NT2/D1 (cell line): ENCODE results near the gene SMG6.

Experiments used
- DNase-seq: peaks from one replicate; pipeline ENCODE4 v3.0.0-alpha.2; 2011; ENCODE audit warnings: low read depth, low spot score
- H3K27me3 ChIP-seq: 2 replicates; pipeline ENCODE4 v1.6.0; 2011; ENCODE audit warnings: mild to moderate bottlenecking; ENCODE audit not compliant: insufficient read length, insufficient read depth
- H3K36me3 ChIP-seq: 2 replicates; pipeline ENCODE4 v1.6.1; 2011; ENCODE audit warnings: mild to moderate bottlenecking, low read length, mixed read lengths; ENCODE audit not compliant: insufficient read depth, insufficient read length
- H3K4me1 ChIP-seq: 2 replicates; pipeline ENCODE4 v1.5.1; 2011; ENCODE audit not compliant: insufficient read depth, insufficient read length
- H3K4me3 ChIP-seq: 2 replicates; pipeline ENCODE4 v1.5.1; 2011; ENCODE audit warnings: low read depth; ENCODE audit not compliant: insufficient read length
- H3K9ac ChIP-seq: 2 replicates; pipeline ENCODE4 v1.6.0; 2011; ENCODE audit warnings: low read depth; ENCODE audit not compliant: insufficient read length
- H3K9me3 ChIP-seq: 2 replicates; pipeline ENCODE4 v1.5.1; 2011; ENCODE audit warnings: mild to moderate bottlenecking, low read length; ENCODE audit not compliant: insufficient read depth
- SUZ12 ChIP-seq: IDR thresholded peaks from 2 replicates; pipeline ENCODE4 v1.6.1; 2011; ENCODE audit not compliant: insufficient read length, insufficient read depth; ENCODE audit errors: extremely low read depth
- YY1 ChIP-seq: IDR thresholded peaks from 2 replicates; pipeline ENCODE4 v1.6.1; 2011; ENCODE audit not compliant: insufficient read length, insufficient read depth
- ZNF274 ChIP-seq: IDR thresholded peaks from 2 replicates; pipeline ENCODE4 v1.6.1; 2011; ENCODE audit warnings: mild to moderate bottlenecking, low read depth, low read length

Gene SMG6

DNA sequence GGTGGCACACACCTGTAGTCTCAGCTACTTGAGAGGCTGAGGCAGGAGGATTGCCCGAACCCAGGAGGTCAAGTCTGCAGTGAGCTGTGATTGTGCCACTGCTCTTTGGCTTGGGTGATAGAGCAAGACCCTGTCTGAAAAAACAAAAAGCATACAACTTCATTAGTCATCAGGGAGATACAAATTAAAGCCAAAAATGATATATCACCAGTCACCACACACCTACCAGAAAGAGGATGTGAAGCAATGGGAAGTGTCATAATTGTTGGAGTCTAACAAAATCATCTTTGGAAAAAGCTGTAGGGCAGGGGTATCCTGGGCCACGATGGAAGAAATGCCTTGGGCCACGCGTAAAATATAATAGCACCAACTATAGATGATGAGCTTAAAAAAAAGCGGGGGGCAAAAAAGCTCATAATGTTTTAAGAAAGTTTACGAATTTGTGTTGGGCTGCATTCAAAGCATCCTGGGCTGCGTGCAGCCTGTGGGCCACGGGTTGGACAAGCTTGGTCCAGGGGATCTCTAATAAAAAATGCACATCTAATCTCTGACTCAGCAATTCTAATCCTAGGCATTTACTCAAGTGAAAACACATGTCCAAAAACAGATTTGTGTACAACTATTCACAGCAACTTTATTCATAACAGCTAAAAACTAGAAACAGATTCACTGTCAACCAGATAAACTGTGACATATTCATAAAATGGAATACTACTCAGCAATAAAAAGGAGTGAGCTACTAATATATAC, 182.8 kb downstream of the SMG6 start:
- Histone ChIP-seq H3K27me3 (no peaks in the 10 kb centered on the region), H3K9ac (no peak overlapping the region), H3K4me1 (peaks cover 18% of the 10 kb centered on the region), H3K36me3 (no peaks in the 10 kb centered on the region), H3K9me3 (no peaks in the 10 kb centered on the region), H3K4me3 (no peak overlapping the region)
- no peak for TF ChIP-seq ZNF274
- no peak for TF ChIP-seq SUZ12
- no peak for TF ChIP-seq YY1
- DNase-seq: no peak

DNA sequence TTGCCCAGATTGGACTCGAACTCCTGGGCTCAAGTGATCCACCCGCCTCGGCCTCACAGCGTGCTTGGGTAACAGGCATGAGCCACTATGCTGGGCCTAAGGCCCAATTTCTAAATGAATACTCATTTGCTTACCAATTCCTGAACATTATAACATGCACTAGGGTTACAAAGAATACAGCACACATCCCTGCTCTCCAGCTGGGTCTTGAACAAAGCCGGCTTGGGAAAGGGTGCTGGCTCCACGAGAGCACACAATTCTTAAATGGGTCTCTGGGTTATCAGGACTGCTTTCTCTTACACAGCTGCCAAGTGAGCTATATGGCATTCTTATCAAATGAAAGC, 190.3 kb downstream of the SMG6 start:
- Histone ChIP-seq H3K4me3 (no peak overlapping the region), H3K27me3 (no peaks in the 10 kb centered on the region), H3K9ac (no peak overlapping the region), H3K4me1 (no peaks in the 10 kb centered on the region), H3K9me3 (no peaks in the 10 kb centered on the region), H3K36me3 (peaks cover 2% of the 10 kb centered on the region)
- no peak for DNase-seq
- TF ChIP-seq SUZ12: no peak
- no peak for TF ChIP-seq YY1
- TF ChIP-seq ZNF274: no peak

GRCh38 chr17:2111691-2112090, 191.9 kb downstream of the SMG6 start:
- TF ChIP-seq SUZ12 (no peak), ZNF274 (no peak), YY1 (no peak)
- Histone ChIP-seq H3K4me1 (no peaks in the 10 kb centered on the region), H3K9me3 (no peaks in the 10 kb centered on the region), H3K36me3 (peaks cover 2% of the 10 kb centered on the region), H3K4me3 (no peak overlapping the region), H3K27me3 (no peaks in the 10 kb centered on the region), H3K9ac (no peak overlapping the region)
- no peak for DNase-seq

DNA sequence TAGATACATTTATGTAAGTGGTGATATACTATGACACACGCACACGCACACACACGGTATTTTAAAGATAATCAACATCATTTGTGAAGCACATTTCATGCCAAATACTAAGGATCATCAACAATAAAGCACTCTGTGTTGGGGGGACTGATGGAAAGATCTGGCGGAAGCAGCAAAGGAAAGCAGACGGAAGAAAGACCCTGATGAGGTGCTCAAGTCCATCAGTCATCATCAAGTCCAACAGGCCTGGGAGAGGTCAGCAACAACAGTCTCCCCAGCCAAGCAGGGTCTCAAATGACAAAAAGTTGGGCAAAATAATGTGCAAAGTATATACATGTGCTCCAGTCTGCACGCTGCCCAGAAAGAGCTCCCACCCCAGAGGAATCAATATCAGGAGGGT, 193.1 kb downstream of the SMG6 start:
- H3K9ac ChIP-seq: no peak overlapping the region
- TF ChIP-seq SUZ12 (no peak), YY1 (no peak), ZNF274 (no peak)

GRCh38 chr17:2108170-2108569, 195.4 kb downstream of the SMG6 start:
- Histone ChIP-seq H3K9me3 (no peaks in the 10 kb centered on the region), H3K27me3 (no peaks in the 10 kb centered on the region), H3K4me3 (no peak overlapping the region), H3K4me1 (no peaks in the 10 kb centered on the region), H3K9ac (no peak overlapping the region), H3K36me3 (peaks cover 2% of the 10 kb centered on the region)
- TF ChIP-seq YY1: no peak
- no peak for TF ChIP-seq ZNF274
- no peak for TF ChIP-seq SUZ12
- DNase-seq: no peak

More for the DNA sequence above, 193.1 kb downstream of the SMG6 start:
- H3K27me3 ChIP-seq: no peaks in the 10 kb centered on the region
- no peak for DNase-seq
- no peaks in the 10 kb centered on the region for H3K9me3 ChIP-seq
- H3K36me3 ChIP-seq: peaks cover 2% of the 10 kb centered on the region
- no peaks in the 10 kb centered on the region for H3K4me1 ChIP-seq
- no peak overlapping the region for H3K4me3 ChIP-seq

- TF ChIP-seq SUZ12: no peak
- TF ChIP-seq ZNF274: no peak
- TF ChIP-seq YY1: no peak
- no peak for DNase-seq
- Histone ChIP-seq H3K9me3 (no peaks in the 10 kb centered on the region), H3K36me3 (peaks cover 2% of the 10 kb centered on the region), H3K4me3 (no peak overlapping the region), H3K9ac (no peak overlapping the region), H3K4me1 (no peaks in the 10 kb centered on the region), H3K27me3 (no peaks in the 10 kb centered on the region)
These were observed 196.1 kb downstream of the SMG6 start for GRCh38 chr17:2107506-2107905.

DNA sequence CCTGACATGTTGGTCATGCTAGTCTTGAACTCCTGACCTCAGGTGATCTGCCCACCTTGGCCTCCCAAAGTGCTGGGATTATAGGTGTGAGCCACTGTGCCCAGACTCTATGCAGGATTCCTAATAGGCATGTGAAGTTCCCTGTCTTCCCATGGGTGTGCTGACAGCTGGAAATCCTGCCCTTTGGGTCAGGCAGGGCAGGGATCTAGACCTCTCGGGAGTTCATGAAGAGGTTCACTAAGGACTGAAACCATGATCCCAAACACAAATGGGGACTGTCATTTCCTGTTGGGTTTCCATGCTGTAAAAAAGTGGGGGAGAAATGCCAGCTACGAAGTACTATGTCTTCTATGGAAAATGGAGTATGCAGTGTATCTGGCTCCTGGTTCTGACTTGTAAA, 196.5 kb downstream of the SMG6 start:
- Histone ChIP-seq H3K9me3 (no peaks in the 10 kb centered on the region), H3K27me3 (no peaks in the 10 kb centered on the region), H3K9ac (no peak overlapping the region), H3K36me3 (peaks cover 2% of the 10 kb centered on the region), H3K4me1 (no peaks in the 10 kb centered on the region), H3K4me3 (no peak overlapping the region)
- TF ChIP-seq ZNF274 (no peak), YY1 (no peak), SUZ12 (no peak)
- no peak for DNase-seq
